Activated naive CD4-positive, alpha-beta T cell treated with anti-CD3 and anti-CD28 coated beads, Interleukin-2, amount 50 U/mL, for 72 hours (primary cell): ENCODE results near the gene DLGAP1. TPM values are rescaled to one million over a fixed set of nuclear protein-coding genes. Genes with fewer than 3 reads are reported as not detected.

ENCODE experiments used
- ATAC-seq, 2 donors: fragments of 150-1000 bp; cut with Tn5 transposase; 2 replicates each; pipeline ENCODE4 v1.10.0; 2021; ENCODE audit warnings: mild to moderate bottlenecking in 2 of 2, moderate library complexity in 2 of 2
- DNase-seq, 2 donors: peaks; one replicate each; pipeline ENCODE4 v3.0.0; 2021 to 2022; ENCODE audit warnings: low spot score in 2 of 2
- H3K27ac Mint-ChIP-seq, 2 donors: one replicate each; pipeline ENCODE4 v1.8.0; 2022; ENCODE audit warnings: mild to moderate bottlenecking in 2 of 2, mixed read lengths in 2 of 2
- H3K36me3 Mint-ChIP-seq, 2 donors: one replicate each; pipeline ENCODE4 v1.8.0; 2022; ENCODE audit warnings: mixed read lengths in 2 of 2
- H3K9me3 Mint-ChIP-seq, 2 donors: one replicate each; pipeline ENCODE4 v1.8.0; 2022; ENCODE audit warnings: mixed read lengths in 2 of 2
- total RNA-seq, 2 donors: library from RNA; stranded (reverse); gene quantifications; one replicate each; pipeline ENCODE4 v1.2.3, GENCODE V29; 2022

Gene DLGAP1
- total RNA-seq, 2 donors from 2014 or later, result not detected

DNA sequence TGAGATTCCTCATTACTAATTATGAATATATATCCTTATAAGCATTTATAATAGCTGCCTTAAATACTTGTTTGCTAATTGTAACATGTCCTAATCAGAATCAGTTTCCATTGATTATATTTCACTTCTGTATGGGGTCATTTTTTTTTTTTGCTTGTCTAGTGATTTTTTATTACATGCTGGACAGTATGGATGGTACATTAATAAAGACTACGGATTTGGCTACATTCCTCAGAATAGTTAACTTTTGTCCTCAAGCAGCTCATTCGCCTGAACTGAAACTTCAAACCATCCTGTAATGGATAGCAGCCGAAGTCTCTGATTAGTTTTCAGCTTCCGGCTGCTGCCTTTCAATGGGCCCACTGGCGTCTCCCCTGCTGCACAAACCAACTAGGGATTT, 993.4 kb downstream of the DLGAP1 start:
- Mint-ChIP-seq H3K9me3 (peaks cover 5 to 16% of the 10 kb centered on the region in 2 donors), H3K27ac (no peak overlapping the region), H3K36me3 (peaks cover 26 to 52% of the 10 kb centered on the region in 2 donors)
- ATAC-seq (no peak), DNase-seq (no peak)

- H3K36me3 Mint-ChIP-seq, result peaks cover 33 to 60% of the 10 kb centered on the region in 2 donors
These were observed 994.2 kb downstream of the DLGAP1 start for GRCh38 chr18:3460823-3461398.

DNA sequence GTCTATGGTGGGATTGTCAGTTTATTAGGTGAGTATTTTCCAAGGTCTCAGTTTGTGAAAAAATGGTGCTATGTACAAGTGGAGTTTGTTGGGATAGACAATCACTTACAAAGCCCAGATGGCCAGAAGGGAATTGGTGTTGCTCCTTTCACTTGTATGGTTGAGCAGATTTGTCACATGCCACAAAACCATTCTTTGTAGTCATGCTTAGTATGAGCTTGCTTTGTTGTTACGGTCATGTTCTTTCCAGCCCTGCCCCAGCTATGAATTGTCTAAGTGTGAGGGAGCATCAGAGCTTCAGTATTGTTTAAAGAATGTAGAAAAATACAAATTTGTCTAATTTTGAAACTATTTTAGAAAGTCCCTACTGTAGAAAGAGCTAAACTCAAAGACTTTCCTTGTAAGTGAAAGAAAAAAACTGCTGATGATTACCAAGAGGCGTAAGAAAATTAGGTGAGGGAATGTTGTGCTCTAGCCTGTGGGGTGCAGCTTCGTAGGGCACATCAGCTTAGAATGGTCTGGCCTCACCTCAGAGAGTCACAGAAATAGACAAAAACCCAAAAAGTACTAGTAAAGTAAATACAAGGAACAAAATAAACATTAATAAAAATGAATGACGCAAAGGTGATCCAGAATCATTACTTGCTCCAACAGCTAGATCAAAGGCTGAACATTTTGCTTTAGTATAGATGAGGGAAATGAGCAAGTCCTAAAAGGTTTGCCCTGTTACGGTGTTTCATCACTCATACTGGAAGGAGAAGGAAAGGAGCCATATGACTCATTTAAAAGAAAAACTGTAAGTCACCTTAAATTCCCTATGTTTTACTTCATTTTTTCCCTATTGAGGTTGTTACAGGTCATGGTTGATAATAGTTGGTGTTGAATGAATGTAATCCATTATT, 995.9 kb downstream of the DLGAP1 start:
- Mint-ChIP-seq H3K36me3 (peaks cover 33 to 62% of the 10 kb centered on the region in 2 donors), H3K9me3 (peaks cover 5 to 16% of the 10 kb centered on the region in 2 donors), H3K27ac (peak overlapping the region; percentile 85 to 88)
- no peak for DNase-seq
- ATAC-seq, result peak; percentile 82 to 83

More at GRCh38 chr18:3460823-3461398, 994.2 kb downstream of the DLGAP1 start:
- Mint-ChIP-seq H3K9me3 (peaks cover 5 to 16% of the 10 kb centered on the region in 2 donors), H3K27ac (no peak overlapping the region)
- DNase-seq (no peak), ATAC-seq (no peak)

GRCh38 chr18:3458378-3458777, 996.7 kb downstream of the DLGAP1 start:
- Mint-ChIP-seq H3K27ac (peak overlapping the region; percentile 85 to 88), H3K9me3 (peaks cover 5 to 16% of the 10 kb centered on the region in 2 donors), H3K36me3 (peaks cover 33 to 62% of the 10 kb centered on the region in 2 donors)
- DNase-seq (no peak), ATAC-seq (no peak)

- no peak for ATAC-seq
- H3K27ac Mint-ChIP-seq, result no peak overlapping the region
- H3K36me3 Mint-ChIP-seq, result peaks cover 43 to 68% of the 10 kb centered on the region in 2 donors
These were observed 997.8 kb downstream of the DLGAP1 start for GRCh38 chr18:3457261-3457724.

DNA sequence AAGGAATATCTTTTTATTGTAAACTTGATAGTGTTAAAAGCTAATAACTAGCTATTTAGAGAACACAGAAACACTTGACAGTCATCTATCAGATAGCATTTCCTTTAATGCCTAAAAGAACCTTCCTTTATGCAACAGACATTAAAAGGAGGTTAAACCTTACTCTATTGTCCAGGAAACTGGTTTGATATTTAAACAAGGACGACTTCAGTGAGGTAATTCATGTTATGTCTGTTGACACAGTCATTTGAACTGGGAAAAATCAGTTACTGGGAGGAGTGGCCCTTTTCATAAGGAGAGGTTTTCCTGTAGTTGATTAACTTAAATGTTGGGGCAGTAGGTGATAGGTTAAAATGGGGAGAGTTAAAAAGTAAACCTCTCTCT, 998.4 kb downstream of the DLGAP1 start:
- peaks cover 5 to 11% of the 10 kb centered on the region in 2 donors for H3K9me3 Mint-ChIP-seq
- no peak for DNase-seq
- H3K36me3 Mint-ChIP-seq, result peaks cover 45 to 63% of the 10 kb centered on the region in 2 donors
- ATAC-seq, result no peak
- no peak overlapping the region for H3K27ac Mint-ChIP-seq

More at GRCh38 chr18:3457261-3457724, 997.8 kb downstream of the DLGAP1 start:
- peaks cover 5 to 16% of the 10 kb centered on the region in 2 donors for H3K9me3 Mint-ChIP-seq
- no peak for DNase-seq

GRCh38 chr18:3455907-3456685, 999.0 kb downstream of the DLGAP1 start:
- Mint-ChIP-seq H3K27ac (no peak overlapping the region), H3K9me3 (peaks cover 5 to 6% of the 10 kb centered on the region in 2 donors), H3K36me3 (peaks cover 51 to 63% of the 10 kb centered on the region in 2 donors)
- DNase-seq (no peak), ATAC-seq (no peak)

DNA sequence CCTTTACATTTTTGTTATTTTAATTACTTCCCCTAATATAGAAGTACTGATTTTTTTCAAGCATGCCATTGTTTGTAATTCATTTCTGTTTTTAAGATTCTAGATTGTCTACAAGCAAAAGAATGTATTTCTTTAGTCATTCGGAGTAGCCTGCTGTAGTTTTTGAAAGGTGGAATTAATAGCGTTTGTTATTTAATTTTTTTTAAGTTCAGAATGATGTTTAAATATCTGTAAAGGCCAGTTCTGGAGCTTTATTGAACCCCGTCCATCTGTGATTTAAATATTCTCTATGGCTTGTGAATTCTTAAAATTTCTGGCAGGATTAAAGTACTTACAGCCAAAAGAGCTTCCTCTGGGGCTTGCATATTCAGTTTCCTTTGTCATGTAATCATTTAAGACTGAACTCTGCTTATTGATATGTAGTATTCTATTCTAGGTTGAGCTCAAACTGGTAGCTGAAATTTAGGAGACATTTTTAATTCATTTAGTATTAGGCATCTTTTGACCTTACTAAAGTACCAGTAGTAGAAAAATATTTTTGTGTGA, 999.9 kb downstream of the DLGAP1 start:
- DNase-seq (no peak), ATAC-seq (no peak)
- Mint-ChIP-seq H3K27ac (peak overlapping the region in 1 of 2 donors; percentile 100), H3K9me3 (no peaks in the 10 kb centered on the region), H3K36me3 (peaks cover 48 to 57% of the 10 kb centered on the region in 2 donors)

GRCh38 chr18:3454365-3455089, 1000.6 kb downstream of the DLGAP1 start:
- DNase-seq, result no peak

GRCh38 chr18:3453540-3454364, 1001.4 kb downstream of the DLGAP1 start:
- H3K36me3 Mint-ChIP-seq, result peaks cover 48 to 51% of the 10 kb centered on the region in 2 donors
- ATAC-seq, result peak; percentile 40 to 44
- no peaks in the 10 kb centered on the region for H3K9me3 Mint-ChIP-seq
- peak overlapping the region; percentile 98 to 100 for H3K27ac Mint-ChIP-seq
- peak in 1 of 2 donors; percentile 37 for DNase-seq

More at GRCh38 chr18:3454365-3455089, 1000.6 kb downstream of the DLGAP1 start:
- no peak for ATAC-seq
- Mint-ChIP-seq H3K27ac (peak overlapping the region; percentile 98 to 100), H3K36me3 (peaks cover 49 to 56% of the 10 kb centered on the region in 2 donors), H3K9me3 (no peaks in the 10 kb centered on the region)

- ATAC-seq (no peak), DNase-seq (no peak)
- Mint-ChIP-seq H3K27ac (peak overlapping the region; percentile 98 to 100), H3K36me3 (peaks cover 40 to 48% of the 10 kb centered on the region in 2 donors), H3K9me3 (no peaks in the 10 kb centered on the region)
These were observed 1002.2 kb downstream of the DLGAP1 start for GRCh38 chr18:3452750-3453539.

DNA sequence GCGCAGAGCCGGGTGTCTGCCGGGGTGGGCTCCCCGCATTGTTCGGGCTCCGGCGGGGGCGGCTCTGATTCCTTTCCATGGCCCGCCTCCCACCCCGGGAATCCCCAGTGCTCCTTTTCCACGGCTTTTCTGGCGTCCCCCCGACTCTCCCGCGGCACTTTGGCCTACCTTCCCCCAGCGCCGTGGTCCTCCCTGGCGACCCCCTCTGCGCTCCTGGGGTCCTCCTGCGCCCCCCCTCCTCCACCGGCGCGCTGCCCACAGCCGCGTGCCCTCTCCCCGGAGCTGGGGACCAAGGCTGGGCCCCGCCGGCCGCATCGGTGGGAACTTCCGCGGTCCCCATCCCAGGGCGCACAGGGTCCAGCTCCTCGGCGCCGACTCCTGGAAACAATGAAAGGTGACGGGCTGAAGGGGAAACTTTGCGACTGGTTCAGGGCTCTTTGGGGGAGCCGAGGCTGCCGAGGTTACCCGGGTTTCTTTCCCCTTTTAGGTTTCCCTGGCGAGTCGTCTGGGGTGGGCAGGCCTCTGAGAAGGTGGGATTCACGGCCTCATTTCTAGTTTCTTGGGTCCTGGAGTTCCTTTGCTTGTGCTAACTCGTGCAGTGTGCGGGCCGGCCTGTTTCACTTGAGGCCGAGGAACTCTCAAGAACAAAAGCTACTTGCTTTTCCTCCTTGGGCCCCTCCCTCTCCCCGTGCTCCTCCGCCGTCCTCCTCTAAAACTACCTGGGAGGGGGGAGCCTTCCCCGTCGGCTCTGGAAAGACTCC, 1002.9 kb downstream of the DLGAP1 start:
- ATAC-seq (no peak), DNase-seq (peak; percentile 38 to 66)
- Mint-ChIP-seq H3K27ac (peak overlapping the region; percentile 99 to 100), H3K9me3 (no peaks in the 10 kb centered on the region), H3K36me3 (peaks cover 32 to 41% of the 10 kb centered on the region in 2 donors)

GRCh38 chr18:3451183-3451988, 1003.7 kb downstream of the DLGAP1 start:
- Mint-ChIP-seq H3K27ac (peak overlapping the region; percentile 99 to 100), H3K9me3 (no peaks in the 10 kb centered on the region), H3K36me3 (peaks cover 25 to 33% of the 10 kb centered on the region in 2 donors)
- peak; percentile 47 to 51 for ATAC-seq
- DNase-seq, result peak; percentile 83 to 94
